NCI-H2196 (cell line): ENCODE measurements around the gene CPNE1.
A peak's percentile ranks its signal among the peaks of the same experiment; 100 is the strongest.

ENCODE experiments used
- DNase-seq: peaks from one replicate; lab custom pipeline; 2025; ENCODE audit not compliant: unreplicated experiment; lab: John Stamatoyannopoulos, UW

The CPNE1 gene

GRCh38 chr20:35600993-35601973 is 63.4 kb downstream of the CPNE1 start:
- peak; percentile 84 for DNase-seq

- DNase-seq, result no peak
Observed at GRCh38 chr20:35600176-35600992, 64.3 kb downstream of the CPNE1 start.

GRCh38 chr20:35599776-35600120 is 65.0 kb downstream of the CPNE1 start:
- DNase-seq, result no peak

GRCh38 chr20:35598899-35599775 is 65.6 kb downstream of the CPNE1 start:
- DNase-seq, result peak; percentile 79

- DNase-seq, result no peak
Observed at GRCh38 chr20:35598476-35598875, 66.2 kb downstream of the CPNE1 start.

- no peak for DNase-seq
Observed at GRCh38 chr20:35597186-35597585, 67.5 kb downstream of the CPNE1 start.

- no peak for DNase-seq
Observed at GRCh38 chr20:35595901-35596300, 68.8 kb downstream of the CPNE1 start.

- DNase-seq, result no peak
Observed at GRCh38 chr20:35595456-35595855, 69.2 kb downstream of the CPNE1 start.

GRCh38 chr20:35592339-35592974 is 72.2 kb downstream of the CPNE1 start:
- peak; percentile 34 for DNase-seq

- no peak for DNase-seq
Observed at GRCh38 chr20:35588397-35588796, 76.3 kb downstream of the CPNE1 start.

- no peak for DNase-seq
Observed at GRCh38 chr20:35587436-35587835, 77.3 kb downstream of the CPNE1 start.

GRCh38 chr20:35586751-35587425 is 77.8 kb downstream of the CPNE1 start:
- DNase-seq, result no peak

- DNase-seq, result no peak
Observed at GRCh38 chr20:35583636-35584560, 80.8 kb downstream of the CPNE1 start.

GRCh38 chr20:35582741-35583404 is 81.8 kb downstream of the CPNE1 start:
- DNase-seq, result no peak

- no peak for DNase-seq
Observed at GRCh38 chr20:35582131-35582530, 82.6 kb downstream of the CPNE1 start.

GRCh38 chr20:35579196-35579595 is 85.5 kb downstream of the CPNE1 start:
- DNase-seq, result no peak

GRCh38 chr20:35578469-35578868 is 86.2 kb downstream of the CPNE1 start:
- DNase-seq, result no peak

- DNase-seq, result no peak
Observed at GRCh38 chr20:35576816-35577215, 87.9 kb downstream of the CPNE1 start.
